Neuronal stem cell (in vitro differentiated cells): ENCODE measurements around the gene PHF21A.

Source experiments
- DNase-seq: peaks from one replicate; pipeline ENCODE4 v3.0.0-alpha.2; 2013; ENCODE audit warnings: low spot score
- H2AFZ ChIP-seq: one replicate; pipeline ENCODE4 v1.6.1; 2013; ENCODE audit warnings: mild to moderate bottlenecking, low read length, inconsistent platforms
- H2AK5ac ChIP-seq: 2 replicates; pipeline ENCODE4 v1.6.1; 2013; ENCODE audit warnings: low read depth, mild to moderate bottlenecking, inconsistent platforms, low read length, moderate library complexity, mixed read lengths
- H2BK120ac ChIP-seq: 2 replicates; pipeline ENCODE4 v1.6.1; 2013; ENCODE audit warnings: low read depth, mild to moderate bottlenecking, inconsistent platforms, low read length, moderate library complexity, mixed read lengths
- H2BK12ac ChIP-seq: one replicate; pipeline ENCODE4 v1.6.1; 2013; ENCODE audit warnings: low read length, inconsistent platforms
- H2BK15ac ChIP-seq: 2 replicates; pipeline ENCODE4 v1.6.1; 2013; ENCODE audit warnings: mild to moderate bottlenecking, low read length, inconsistent platforms, mixed read lengths
- H2BK5ac ChIP-seq: one replicate; pipeline ENCODE4 v1.6.1; 2013; ENCODE audit warnings: inconsistent platforms, mild to moderate bottlenecking, low read length, moderate library complexity
- H3K14ac ChIP-seq: one replicate; pipeline ENCODE4 v1.6.1; 2013; ENCODE audit warnings: low read length, inconsistent platforms
- H3K18ac ChIP-seq: 2 replicates; pipeline ENCODE4 v1.6.1; 2013; ENCODE audit warnings: low read length, inconsistent platforms
- H3K23ac ChIP-seq: 2 replicates; pipeline ENCODE4 v1.6.1; 2013; ENCODE audit warnings: low read depth, mild to moderate bottlenecking, mixed read lengths, low read length, inconsistent platforms; ENCODE audit not compliant: poor library complexity
- H3K27ac ChIP-seq: replicated peaks from 3 replicates; pipeline ENCODE4 v1.5.1; 2013; ENCODE audit warnings: low read length, inconsistent platforms
- H3K27me3 ChIP-seq, 3 experiments: 2 replicates each; pipeline ENCODE4 v1.6.1; 2013; ENCODE audit warnings: low read length in 3 of 3, mild to moderate bottlenecking in 2 of 3, inconsistent platforms in 1 of 3, low read depth in 1 of 3, mixed read lengths in 1 of 3, moderate library complexity in 1 of 3; ENCODE audit not compliant: control insufficient read depth in 3 of 3, insufficient read depth in 3 of 3
- H3K36me3 ChIP-seq, 2 donors: replicated peaks in 1 of 2; 2 replicates each; pipeline ENCODE4 v1.6.1; 2013; ENCODE audit warnings: low read length in 2 of 2; ENCODE audit not compliant: control insufficient read depth in 2 of 2, insufficient read depth in 2 of 2
- H3K4ac ChIP-seq: 2 replicates; pipeline ENCODE4 v1.6.1; 2013; ENCODE audit warnings: inconsistent platforms, mild to moderate bottlenecking, low read length, moderate library complexity
- H3K4me1 ChIP-seq, 2 donors: 1 replicate in 1 of 2; 2 replicates in 1 of 2; pipeline ENCODE4 v1.6.1; 2013; ENCODE audit warnings: low read length in 2 of 2, low read depth in 1 of 2; ENCODE audit not compliant: control insufficient read depth in 2 of 2, insufficient read depth in 1 of 2
- H3K4me2 ChIP-seq: one replicate; pipeline ENCODE4 v1.6.1; 2013; ENCODE audit warnings: mild to moderate bottlenecking, low read length, inconsistent platforms; ENCODE audit not compliant: insufficient read depth, poor library complexity, severe bottlenecking
- H3K4me3 ChIP-seq, 2 donors: 2 replicates each; pipeline ENCODE4 v1.5.1; 2013; ENCODE audit warnings: low read length in 2 of 2, mild to moderate bottlenecking in 2 of 2, inconsistent platforms in 1 of 2, moderate library complexity in 1 of 2
- H3K79me1 ChIP-seq: one replicate; pipeline ENCODE4 v1.6.1; 2013; ENCODE audit warnings: low read depth, mild to moderate bottlenecking, inconsistent platforms, low read length, moderate library complexity
- H3K9ac ChIP-seq: one replicate; pipeline ENCODE4 v1.6.1; 2013; ENCODE audit warnings: mild to moderate bottlenecking, low read depth, low read length, inconsistent platforms; ENCODE audit not compliant: poor library complexity
- H3K9me3 ChIP-seq, 2 donors: replicated peaks in 1 of 2; 2 replicates each; pipeline versions ENCODE3 to v1.6.1; 2013; ENCODE audit warnings: low read length in 2 of 2, mild to moderate bottlenecking in 2 of 2, inconsistent platforms in 1 of 2, low read depth in 1 of 2, mixed read lengths in 1 of 2, moderate library complexity in 1 of 2; ENCODE audit not compliant: control insufficient read depth in 2 of 2, insufficient read depth in 1 of 2
- H4K8ac ChIP-seq: one replicate; pipeline ENCODE4 v1.6.1; 2013; ENCODE audit warnings: low read depth, mild to moderate bottlenecking, inconsistent platforms, low read length, moderate library complexity
- H4K91ac ChIP-seq: one replicate; pipeline ENCODE4 v1.6.1; 2013; ENCODE audit warnings: low read length, low read depth, mild to moderate bottlenecking, inconsistent platforms; ENCODE audit not compliant: poor library complexity
- WGBS, 2 donors: extraction: QIAGEN DNeasy Blood & Tissue Kit; methylation state at CpG; one replicate each; pipeline ENCODE4 v1.1.7; 2013; ENCODE audit warnings: missing lambda C conversion rate in 2 of 2, mixed read lengths in 1 of 2; ENCODE audit not compliant: insufficient read length in 2 of 2, insufficient replicate concordance in 1 of 2; ENCODE audit errors: extremely low coverage in 2 of 2; 5-methylcytosine and 5-hydroxymethylcytosine counted together

The PHF21A gene

DNA sequence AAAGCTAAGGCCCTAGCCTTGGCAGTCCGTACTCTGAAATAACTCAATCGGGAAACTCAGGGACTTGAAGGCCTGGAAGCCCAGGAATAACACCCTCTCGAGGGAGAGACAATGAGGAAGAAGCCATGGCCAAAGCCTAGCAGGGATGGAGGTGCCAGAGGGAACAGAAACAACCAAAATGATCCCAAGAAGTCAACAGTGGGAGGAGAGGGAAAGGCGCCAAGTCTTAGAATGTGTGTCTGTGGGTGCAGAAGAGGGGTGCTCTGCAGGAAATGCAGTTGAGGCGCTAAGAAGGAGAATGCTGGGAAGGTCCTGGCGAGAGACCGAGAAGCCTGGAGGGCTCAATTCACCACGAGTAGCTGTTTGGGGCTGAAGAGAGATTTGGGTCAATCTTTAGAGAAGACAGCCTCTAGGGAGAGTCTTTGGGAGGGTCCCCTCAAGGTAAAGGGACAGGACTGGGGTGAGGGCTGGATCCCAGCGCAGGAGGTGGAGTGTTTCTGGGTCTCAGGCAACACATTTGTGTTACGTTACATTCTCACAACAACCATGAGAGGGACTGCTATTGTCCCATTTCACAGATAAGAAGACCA lies 236.6 kb downstream of the PHF21A start:
- no peak overlapping the region for H3K23ac ChIP-seq
- H4K8ac ChIP-seq, result no peak overlapping the region
- DNase-seq, result no peak
- H3K4me3 ChIP-seq, result peak overlapping the region in 1 of 2 donors; percentile 57
- H3K27ac ChIP-seq, result no peak overlapping the region
- no peak overlapping the region for H3K18ac ChIP-seq
- H3K4ac ChIP-seq, result no peak overlapping the region
- peaks cover 7% of the 10 kb centered on the region in 2 donors for H3K4me1 ChIP-seq
- no peaks in the 10 kb centered on the region for H3K9me3 ChIP-seq
- H2AK5ac ChIP-seq, result no peak overlapping the region
- no peak overlapping the region for H2BK15ac ChIP-seq
- no peak overlapping the region for H3K9ac ChIP-seq
- H3K14ac ChIP-seq, result no peak overlapping the region
- H4K91ac ChIP-seq, result no peak overlapping the region
- H3K79me1 ChIP-seq, result no peaks in the 10 kb centered on the region
- no peak overlapping the region for H3K4me2 ChIP-seq
- H2BK120ac ChIP-seq, result no peak overlapping the region
- no peak overlapping the region for H2BK5ac ChIP-seq
- H2AFZ ChIP-seq, result no peak overlapping the region
- peaks cover 5 to 22% of the 10 kb centered on the region in 2 donors for H3K36me3 ChIP-seq
- H3K27me3 ChIP-seq, result peaks cover 0 to 29% (median 13%) of the 10 kb centered on the region in 3 experiments
- no CpG with 5 or more reads among the region's 10 CpGs for WGBS, 2 donors
- no peak overlapping the region for H2BK12ac ChIP-seq
